GM18861 (cell line): ENCODE data around the gene NUP93.
"Not testable (repeated sequence)": the region's sequence is repeated elsewhere in the genome, so short reads cannot be mapped to it uniquely, and the experiment has no call there.

Experiments used
- ATAC-seq: cut with Tn5 transposase; IDR thresholded peaks from one replicate; pipeline ENCODE4 v1.9.1; 2021; ENCODE audit not compliant: unreplicated experiment

Gene NUP93

GRCh38 chr16:56811602-56812001, 81.7 kb downstream of the NUP93 start:
- ATAC-seq: not testable (repeated sequence)

DNA sequence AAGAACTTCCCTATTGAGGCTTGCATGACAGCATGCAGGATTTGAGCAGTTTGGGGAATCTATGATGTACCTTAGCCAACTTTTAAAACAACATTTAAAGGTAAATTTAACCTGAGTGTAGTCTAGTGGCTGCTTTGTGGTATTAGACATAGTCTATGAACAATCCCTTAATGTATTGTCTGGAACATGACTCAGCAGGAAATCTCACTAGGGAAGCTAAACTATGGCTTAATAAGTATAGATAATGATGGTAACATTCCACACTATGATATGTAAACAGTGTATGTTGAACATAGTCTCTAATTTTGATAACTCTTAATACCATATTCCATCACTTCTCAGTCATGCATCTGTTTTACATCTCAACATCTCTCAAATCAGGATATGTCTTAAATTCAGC, 83.0 kb downstream of the NUP93 start:
- ATAC-seq: no peak

DNA sequence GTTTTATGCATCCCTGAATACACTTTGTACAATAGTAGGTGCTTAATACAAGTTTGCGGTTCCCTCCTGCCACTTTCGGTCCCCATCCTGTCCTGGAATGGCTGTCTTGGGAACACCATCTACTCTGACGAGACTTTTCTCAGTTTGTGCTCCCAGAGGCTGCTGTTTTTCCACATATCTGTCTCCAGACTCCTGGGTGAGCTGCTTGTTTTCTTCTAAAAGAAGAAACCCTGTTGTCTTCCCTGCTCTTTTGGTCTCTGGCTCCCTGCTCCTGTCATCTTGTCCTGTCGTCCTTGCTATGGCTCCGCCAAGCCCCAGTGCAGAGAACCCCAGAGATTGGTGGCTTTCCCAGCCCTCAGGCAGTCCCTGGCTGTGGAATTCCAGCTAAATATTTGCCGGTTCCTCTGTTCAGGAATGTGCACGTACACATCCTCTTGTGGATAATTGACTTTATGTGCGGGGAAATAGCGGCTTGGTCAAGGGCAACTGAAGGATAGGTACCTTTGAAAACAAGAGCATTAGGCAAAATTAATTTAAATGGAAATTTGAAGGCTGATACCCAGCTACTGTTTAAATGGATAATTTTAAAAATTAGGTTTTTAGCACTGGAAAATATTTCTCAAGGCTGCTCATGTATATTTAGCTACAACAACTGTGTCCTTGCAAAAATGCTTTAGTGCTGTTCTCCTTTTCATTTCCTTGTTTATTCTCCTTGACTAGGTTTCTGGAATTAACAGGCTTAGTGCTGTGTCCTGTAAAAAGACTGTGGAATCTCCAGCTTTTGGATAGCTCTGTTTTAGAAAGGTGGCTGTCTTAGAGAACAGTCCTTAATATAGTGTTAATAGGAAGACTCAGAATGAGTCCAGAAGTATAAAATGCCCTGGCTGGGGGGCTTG, 84.9 kb downstream of the NUP93 start:
- ATAC-seq: no peak

- ATAC-seq: no peak
Measured at GRCh38 chr16:56815721-56816120, 85.8 kb downstream of the NUP93 start.

DNA sequence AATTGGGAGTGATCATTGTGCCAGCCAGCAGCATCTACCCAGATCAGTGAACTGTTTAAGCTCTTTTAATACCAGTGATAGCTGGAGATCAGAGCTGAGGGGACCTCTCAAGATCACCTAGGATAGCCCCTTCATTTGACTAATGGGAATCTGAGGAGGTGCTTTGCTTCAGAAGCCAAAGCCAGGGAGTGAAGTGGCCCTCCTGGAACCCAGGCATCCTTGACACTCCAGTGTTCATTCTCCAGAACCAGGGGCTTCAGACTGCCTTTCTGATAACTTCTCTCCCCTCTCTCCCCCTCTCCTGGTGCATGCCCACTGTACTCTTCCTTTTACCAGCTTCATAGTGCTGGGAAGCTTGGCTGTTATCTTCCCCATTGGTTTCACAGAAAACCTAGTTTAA, 87.1 kb downstream of the NUP93 start:
- ATAC-seq: no peak

GRCh38 chr16:56817938-56818337, 88.0 kb downstream of the NUP93 start:
- no peak for ATAC-seq

DNA sequence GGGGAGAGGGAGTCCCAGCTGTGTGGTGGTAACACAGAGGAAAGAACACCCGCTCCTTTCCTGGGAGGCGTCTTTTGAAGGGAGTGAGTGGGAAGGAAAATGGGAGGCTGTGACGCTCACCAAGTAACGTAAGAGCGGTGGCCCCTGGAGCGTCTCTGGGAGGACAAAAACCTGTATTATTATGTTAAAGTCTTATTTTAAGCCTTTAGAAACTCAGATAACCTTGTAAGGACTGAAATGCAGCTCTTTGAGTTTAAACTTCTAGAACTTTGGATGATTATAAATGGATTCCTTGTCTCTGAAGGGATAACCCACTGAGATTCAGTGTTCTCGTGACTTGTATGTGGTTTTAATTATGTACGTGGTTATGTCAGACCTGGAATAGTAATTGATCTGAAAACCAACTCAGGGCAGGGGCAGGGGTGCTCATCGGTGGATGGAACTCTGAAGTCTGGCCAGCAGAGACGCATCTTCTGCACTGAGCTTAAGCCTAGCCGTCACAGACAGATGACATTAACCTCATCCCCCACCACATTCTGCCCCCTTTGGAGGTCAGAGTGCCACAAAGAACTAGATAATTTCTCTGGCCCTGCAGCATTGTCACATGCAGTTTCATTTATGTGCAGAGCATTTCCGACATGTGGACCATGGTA, 93.3 kb downstream of the NUP93 start:
- no peak for ATAC-seq

- ATAC-seq: no peak
Measured at GRCh38 chr16:56824331-56824730, 94.4 kb downstream of the NUP93 start.

DNA sequence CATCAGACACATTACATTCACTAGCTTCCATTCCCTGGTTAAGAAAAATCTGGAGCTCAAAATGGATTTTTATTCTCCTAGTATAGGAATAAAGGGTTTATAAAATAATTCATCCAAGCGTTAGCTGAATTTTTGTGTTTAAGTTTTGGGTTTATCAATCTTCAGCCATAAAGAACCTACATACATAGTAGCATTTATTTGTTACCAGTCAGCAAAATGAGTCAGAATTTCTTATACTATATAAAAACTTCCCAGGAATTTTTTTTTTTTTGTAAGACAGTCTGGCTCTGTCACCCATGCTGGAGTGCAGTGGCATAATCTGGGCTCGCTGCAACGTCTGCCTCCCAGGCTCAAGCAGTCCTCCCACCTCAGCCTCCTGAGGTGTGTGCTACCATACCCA, 94.9 kb downstream of the NUP93 start:
- ATAC-seq: no peak

DNA sequence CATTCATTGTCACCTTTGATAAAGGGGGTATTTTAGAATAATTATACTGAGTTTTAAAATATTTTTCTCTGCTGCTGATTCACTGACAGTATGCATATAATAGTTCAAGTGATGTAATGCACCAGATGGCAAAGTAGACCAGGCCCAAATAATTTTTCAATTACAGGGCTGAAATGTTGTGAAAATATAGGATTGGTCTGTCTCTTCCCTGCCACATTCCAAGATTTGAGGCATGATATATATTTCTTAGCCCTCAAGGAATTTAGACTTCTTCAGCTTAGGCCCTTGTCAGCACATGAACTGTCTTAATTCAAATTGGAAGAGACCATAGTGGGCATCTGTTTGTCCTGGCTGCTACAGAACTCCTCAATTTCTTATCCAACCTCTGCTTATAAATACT, 95.9 kb downstream of the NUP93 start:
- no peak for ATAC-seq

DNA sequence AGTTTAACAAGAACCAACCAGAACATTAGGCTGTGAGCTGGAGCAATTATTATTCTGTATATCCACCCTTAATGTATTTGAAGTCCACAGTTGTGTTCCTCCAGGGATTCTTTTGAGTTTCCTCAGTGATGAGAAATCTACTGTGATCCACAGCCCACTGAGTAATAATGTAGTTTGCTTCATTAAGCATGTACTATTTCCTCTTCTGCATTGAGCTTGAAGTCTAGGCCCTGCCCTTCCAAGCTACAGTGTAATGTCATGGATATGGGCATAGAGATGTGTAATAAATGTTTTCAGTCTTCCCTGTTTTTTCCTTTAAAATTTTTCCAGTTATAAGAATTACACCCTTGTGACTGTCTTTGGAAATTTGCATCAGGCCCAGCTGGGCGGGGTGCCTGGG, 98.7 kb downstream of the NUP93 start:
- ATAC-seq: no peak

GRCh38 chr16:56830669-56831068, 100.7 kb downstream of the NUP93 start:
- ATAC-seq: no peak

DNA sequence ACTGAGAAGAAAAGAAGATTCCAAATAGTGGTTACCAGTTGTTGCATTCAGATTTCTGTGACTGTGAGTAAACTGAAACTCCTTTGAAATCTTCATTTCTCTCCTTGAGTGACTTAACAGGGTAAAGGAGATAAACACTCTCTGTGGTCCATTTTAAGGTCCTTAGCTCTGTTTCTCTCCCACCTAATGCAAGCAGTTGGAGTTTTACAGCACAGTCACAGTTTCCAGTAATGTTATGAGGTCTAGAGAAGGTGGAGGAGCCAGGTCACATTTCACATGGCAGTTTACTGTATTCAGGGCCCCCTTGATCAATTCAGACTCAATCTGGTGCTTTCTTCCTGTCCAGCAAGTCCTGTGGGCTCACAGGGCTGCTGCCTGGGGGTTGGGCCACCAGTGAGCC, 102.8 kb downstream of the NUP93 start:
- ATAC-seq: no peak

- ATAC-seq: no peak
Measured at GRCh38 chr16:56833243-56833970, 103.5 kb downstream of the NUP93 start.

- no peak for ATAC-seq
Measured at GRCh38 chr16:56835320-56835719, 105.4 kb downstream of the NUP93 start.

GRCh38 chr16:56836410-56837230, 106.7 kb downstream of the NUP93 start:
- ATAC-seq: no peak

GRCh38 chr16:56838622-56839337, 108.9 kb downstream of the NUP93 start:
- no peak for ATAC-seq

GRCh38 chr16:56841233-56841632, 111.3 kb downstream of the NUP93 start:
- ATAC-seq: no peak

GRCh38 chr16:56841659-56842058, 111.7 kb downstream of the NUP93 start:
- ATAC-seq: no peak

DNA sequence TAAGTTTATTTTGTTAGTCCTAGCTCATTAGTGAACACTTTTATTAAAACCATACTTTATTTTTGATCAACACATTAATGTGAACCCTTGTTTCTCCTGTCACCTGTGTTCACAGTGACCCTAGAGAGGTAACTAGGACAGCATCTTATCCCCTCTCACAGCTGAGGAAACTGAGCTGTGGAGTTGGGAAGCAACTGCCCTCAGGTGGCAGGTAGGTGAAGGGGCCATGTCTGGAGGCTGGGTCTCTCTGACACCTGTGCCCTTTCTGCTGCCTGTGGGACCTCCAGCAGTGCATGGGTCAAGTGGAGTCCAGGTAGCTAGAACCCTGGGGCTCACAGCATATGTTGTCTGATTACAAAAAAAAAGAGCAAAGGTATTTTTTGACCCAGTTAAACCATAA, 112.2 kb downstream of the NUP93 start:
- no peak for ATAC-seq
